MCF 10A (cell line): ENCODE measurements around the gene PGBD5. TPM values are rescaled to one million over a fixed set of nuclear protein-coding genes. Genes with fewer than 3 reads are reported as not detected.
A peak's percentile ranks its signal among the peaks of the same experiment; 100 is the strongest.

Source experiments
- BruUV-seq: library from RNA; stranded (reverse); fragments of 400-500 nt; replicated peaks from 2 replicates; lab custom pipeline; 2021; lab: Mats Ljungman, UMichigan
- CTCF ChIA-PET: fragments of 300-600 bp; sonication (Branson Sonifier 250); formaldehyde crosslinking; extraction: SDS; loops from one replicate; lab custom pipeline; 2021; ENCODE audit warnings: antibody characterized with exemption, inconsistent platforms; lab: Yijun Ruan, JAX
- POLR2A ChIA-PET: fragments of 300-600, 350-650 bp; sonication (Branson Sonifier 250); formaldehyde crosslinking; extraction: SDS; loops from one replicate; lab custom pipeline; 2020; ENCODE audit warnings: antibody characterized with exemption, inconsistent platforms; lab: Yijun Ruan, JAX
- DNase-seq: peaks from one replicate; pipeline ENCODE4 v3.0.0-alpha.2; 2018; ENCODE audit not compliant: unreplicated experiment
- H3K27ac Mint-ChIP-seq: one replicate; pipeline ENCODE4 v1.8.0; 2022; ENCODE audit warnings: mild to moderate bottlenecking, low read depth, mixed read lengths; ENCODE audit not compliant: unreplicated experiment
- H3K27me3 Mint-ChIP-seq: one replicate; pipeline ENCODE4 v1.8.0; 2022; ENCODE audit warnings: mixed read lengths; ENCODE audit not compliant: insufficient read depth, unreplicated experiment
- H3K36me3 Mint-ChIP-seq: one replicate; pipeline ENCODE4 v1.8.0; 2022; ENCODE audit warnings: mild to moderate bottlenecking, moderate library complexity, mixed read lengths; ENCODE audit not compliant: insufficient read depth, unreplicated experiment
- H3K4me1 Mint-ChIP-seq: one replicate; pipeline ENCODE4 v1.8.0; 2022; ENCODE audit warnings: mixed read lengths; ENCODE audit not compliant: insufficient read depth, unreplicated experiment
- H3K4me3 Mint-ChIP-seq: one replicate; pipeline ENCODE4 v1.8.0; 2022; ENCODE audit warnings: mild to moderate bottlenecking, moderate library complexity, mixed read lengths; ENCODE audit not compliant: unreplicated experiment
- H3K9me3 Mint-ChIP-seq: one replicate; pipeline ENCODE4 v1.8.0; 2022; ENCODE audit warnings: mixed read lengths; ENCODE audit not compliant: unreplicated experiment
- CTCF ChIP-seq: fragments of 200-600 bp; IDR thresholded peaks from one replicate; pipeline ENCODE4 v1.8.0; 2022; ENCODE audit warnings: antibody characterized with exemption, mild to moderate bottlenecking; ENCODE audit not compliant: unreplicated experiment
- intact Hi-C: fragments of 100-400 bp; cut with micrococcal nuclease; formaldehyde crosslinking; loops from 2 replicates; pipeline ENCODE4 v1.14.1; 2022
- total RNA-seq: library from RNA; stranded (reverse); gene quantifications from 2 replicates; pipeline ENCODE4 v1.2.3, GENCODE V29; 2022

Gene PGBD5
- total RNA-seq, 1 experiment from 2014 or later = 1.2 TPM

- ChIA-PET CTCF (interaction anchor here (1.2 kb wide), 1 partner anchor 311 kb away, joined by 4 read pairs; no protein-coding TSS in a partner anchor), POLR2A (interaction anchor here (0.6 to 1.0 kb wide), 2 partner anchors 14 kb away, joined by 3 read pairs; no protein-coding TSS in a partner anchor)
- Mint-ChIP-seq H3K36me3 (no peaks in the 10 kb centered on the region), H3K4me1 (peaks cover 18% of the 10 kb centered on the region), H3K27ac (no peak overlapping the region), H3K4me3 (no peak overlapping the region), H3K27me3 (no peaks in the 10 kb centered on the region), H3K9me3 (no peaks in the 10 kb centered on the region)
- TF ChIP-seq CTCF = no peak
- DNase-seq = no peak
- intact Hi-C loops = no loop called here
- no TSS peak for BruUV-seq
Measured at GRCh38 chr1:230332061-230332460, 94.1 kb downstream of the PGBD5 start.

GRCh38 chr1:230330157-230330556, 96.0 kb downstream of the PGBD5 start:
- Mint-ChIP-seq H3K4me3 (no peak overlapping the region), H3K9me3 (no peaks in the 10 kb centered on the region), H3K4me1 (peaks cover 23% of the 10 kb centered on the region), H3K36me3 (no peaks in the 10 kb centered on the region), H3K27ac (no peak overlapping the region), H3K27me3 (no peaks in the 10 kb centered on the region)
- no TSS peak for BruUV-seq
- no peak for TF ChIP-seq CTCF
- CTCF ChIA-PET = no interaction called here
- POLR2A ChIA-PET = no interaction called here
- no peak for DNase-seq
- intact Hi-C loops = no loop called here

- TF ChIP-seq CTCF = no peak
- DNase-seq = peak; percentile 98
- Mint-ChIP-seq H3K4me1 (peaks cover 23% of the 10 kb centered on the region), H3K4me3 (peak overlapping the region; percentile 50), H3K36me3 (no peaks in the 10 kb centered on the region), H3K9me3 (no peaks in the 10 kb centered on the region), H3K27ac (peak overlapping the region; percentile 55), H3K27me3 (no peaks in the 10 kb centered on the region)
- POLR2A ChIA-PET = interaction anchor here (0.5 to 2.0 kb wide), 14 partner anchors 13 to 701 kb away, joined by 3 to 9 read pairs (median 3); partner anchors contain the start of genes ARV1, PGBD5 and TTC13
- no TSS peak for BruUV-seq
- intact Hi-C loops = loop anchor here (5.0 kb wide), 2 partner anchors 39 to 99 kb away; partner anchors contain the start of gene PGBD5
- CTCF ChIA-PET = interaction anchor here (0.6 to 1.2 kb wide), 11 partner anchors 8 to 1066 kb away, joined by 3 to 5 read pairs (median 3); no protein-coding TSS in a partner anchor
Measured at GRCh38 chr1:230328342-230329015, 97.7 kb downstream of the PGBD5 start.

- POLR2A ChIA-PET = interaction anchor here (0.5 to 2.0 kb wide), 13 partner anchors 14 to 701 kb away, joined by 3 to 9 read pairs (median 3); partner anchors contain the start of genes ARV1, PGBD5 and TTC13
- H3K36me3 Mint-ChIP-seq = no peaks in the 10 kb centered on the region
Measured at GRCh38 chr1:230327892-230328284, 98.2 kb downstream of the PGBD5 start.

More at GRCh38 chr1:230327892-230328284, 98.2 kb downstream of the PGBD5 start:
- H3K27me3 Mint-ChIP-seq = no peaks in the 10 kb centered on the region
- intact Hi-C loops = loop anchor here (5.0 kb wide), 2 partner anchors 39 to 99 kb away; partner anchors contain the start of gene PGBD5
- peak overlapping the region; percentile 55 for H3K27ac Mint-ChIP-seq
- no peak for TF ChIP-seq CTCF
- peak; percentile 95 for DNase-seq
- CTCF ChIA-PET = interaction anchor here (0.6 to 1.2 kb wide), 7 partner anchors 16 to 1066 kb away, joined by 3 to 5 read pairs (median 4); no protein-coding TSS in a partner anchor
- BruUV-seq = no TSS peak
- peaks cover 23% of the 10 kb centered on the region for H3K4me1 Mint-ChIP-seq
- no peaks in the 10 kb centered on the region for H3K9me3 Mint-ChIP-seq
- H3K4me3 Mint-ChIP-seq = peak overlapping the region; percentile 50
